GM12865 (cell line): Measurements from ENCODE around the gene FRMD6.

Source experiments
- DNase-seq: peaks from one replicate; pipeline ENCODE4 v3.0.0; 2010; ENCODE audit warnings: low read depth
- H3K4me3 ChIP-seq: 2 replicates; pipeline ENCODE4 v1.5.1; 2011; ENCODE audit warnings: mild to moderate bottlenecking, low read depth, low read length, control low read depth
- CTCF ChIP-seq: IDR thresholded peaks from 2 replicates; pipeline ENCODE4 v1.5.1; 2011; ENCODE audit warnings: low read length, control low read depth, low read depth, inconsistent platforms; ENCODE audit not compliant: insufficient read depth; ENCODE audit errors: missing control alignments

The FRMD6 gene

DNA sequence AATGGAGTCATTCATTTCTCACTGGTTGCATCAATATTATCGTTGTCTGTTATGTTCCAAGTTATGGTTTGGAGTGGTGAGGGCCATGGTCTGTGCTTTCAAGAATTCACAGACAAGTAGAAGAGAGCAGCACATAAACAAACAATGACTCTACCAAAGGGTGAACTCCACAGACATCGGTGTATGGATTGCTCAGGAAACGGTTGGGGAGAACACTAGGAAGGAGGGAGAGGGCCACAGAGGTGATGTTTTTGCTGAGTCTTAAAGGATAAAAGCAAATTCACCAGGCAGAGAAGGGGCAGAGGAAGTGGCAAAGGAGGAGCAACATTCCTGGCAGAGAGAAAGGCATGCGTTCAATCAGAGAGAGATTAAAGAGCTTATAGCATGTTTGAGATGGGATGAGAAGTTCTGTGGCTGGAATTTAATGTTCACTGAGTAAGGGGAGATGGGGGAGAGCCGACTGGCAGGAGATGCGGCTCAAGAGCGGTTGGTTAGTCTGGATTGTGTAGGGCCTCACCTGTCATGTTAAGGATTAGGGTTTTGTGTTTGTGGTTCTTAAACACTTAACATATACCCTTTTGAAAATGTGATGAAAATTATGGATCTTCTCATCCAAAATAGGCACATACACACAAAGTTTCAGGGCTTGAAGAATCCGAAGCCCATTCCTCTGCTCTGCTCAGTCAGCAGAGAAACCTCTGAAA, 42.3 kb upstream of the FRMD6 start:
- DNase-seq = no peak

DNA sequence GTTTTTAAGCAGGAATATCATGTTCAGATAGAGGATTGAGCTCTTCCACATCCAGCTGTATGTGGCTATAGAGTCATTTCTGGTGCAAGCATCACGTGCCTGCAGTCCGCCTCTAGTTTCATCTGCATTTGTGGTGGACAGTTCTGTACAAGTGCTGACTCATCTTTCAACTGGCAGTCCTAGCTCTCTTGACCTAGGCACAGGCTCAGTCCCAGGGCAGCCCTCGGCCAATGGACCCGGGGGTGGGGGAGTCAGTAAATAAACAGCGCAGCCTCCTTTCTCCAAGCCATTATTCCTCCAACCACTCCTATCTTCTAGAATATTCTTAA, 41.8 kb upstream of the FRMD6 start:
- peak; percentile 90 for DNase-seq
- no peak for TF ChIP-seq CTCF
- H3K4me3 ChIP-seq = no peak overlapping the region

More for the DNA sequence above, 42.3 kb upstream of the FRMD6 start:
- TF ChIP-seq CTCF = no peak
- no peak overlapping the region for H3K4me3 ChIP-seq

DNA sequence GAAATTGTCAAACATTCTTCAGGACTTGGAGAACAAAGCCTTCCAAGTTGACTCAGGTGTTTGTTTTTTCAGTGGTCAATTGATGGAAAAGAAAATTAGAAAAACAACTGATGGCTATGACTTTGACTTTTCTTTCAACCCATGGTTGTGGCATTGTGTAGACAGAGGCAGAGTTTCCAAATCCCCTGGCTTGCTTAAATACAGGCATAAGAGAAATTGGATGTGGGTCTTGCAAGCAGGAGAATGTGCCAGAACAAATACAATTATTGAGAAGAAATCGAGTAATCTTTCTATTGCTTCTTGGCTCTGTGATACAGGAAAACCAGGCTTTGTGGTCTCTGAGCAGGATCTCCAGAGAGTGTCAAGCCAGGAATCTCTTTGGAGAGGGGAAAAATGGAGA, 40.9 kb upstream of the FRMD6 start:
- no peak overlapping the region for H3K4me3 ChIP-seq
- DNase-seq = no peak
- TF ChIP-seq CTCF = no peak

- no peak overlapping the region for H3K4me3 ChIP-seq
- peak; percentile 46 for DNase-seq
- TF ChIP-seq CTCF = no peak
Observed at GRCh38 chr14:51612449-51612848, 39.3 kb upstream of the FRMD6 start.

- TF ChIP-seq CTCF = no peak
- no peak for DNase-seq
- no peak overlapping the region for H3K4me3 ChIP-seq
Observed at GRCh38 chr14:51613416-51613815, 38.3 kb upstream of the FRMD6 start.

- H3K4me3 ChIP-seq = no peak overlapping the region
- TF ChIP-seq CTCF = no peak
- DNase-seq = peak; percentile 51
Observed at GRCh38 chr14:51614707-51615106, 37.0 kb upstream of the FRMD6 start.

DNA sequence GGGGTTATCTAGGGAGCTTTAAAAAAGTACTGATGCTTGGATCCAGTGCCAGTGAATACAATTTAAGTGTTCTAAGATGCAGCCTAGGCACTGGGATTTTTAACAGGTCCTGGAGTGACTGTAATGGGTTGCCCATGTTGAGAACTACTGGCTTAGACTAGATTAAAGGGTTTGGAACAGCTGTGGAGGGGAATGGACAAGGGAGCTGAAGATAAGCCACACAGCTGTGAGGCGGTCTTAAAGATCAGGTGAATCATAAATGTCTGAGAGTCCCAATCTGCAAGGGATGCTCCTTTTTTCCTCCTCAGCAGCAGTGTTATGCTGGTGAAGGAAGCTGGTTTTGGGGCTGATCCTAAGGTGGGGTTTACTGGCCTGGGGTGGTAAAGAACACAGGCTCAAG, 35.5 kb upstream of the FRMD6 start:
- no peak overlapping the region for H3K4me3 ChIP-seq
- DNase-seq = no peak
- no peak for TF ChIP-seq CTCF
